ENCODE measurements around the gene CREBBP. TPM values are rescaled to one million over a fixed set of nuclear protein-coding genes. Genes with fewer than 3 reads are reported as not detected.

CREBBP gene
- total RNA-seq, 1 experiment from 2014 or later: 79.1 TPM

DNA sequence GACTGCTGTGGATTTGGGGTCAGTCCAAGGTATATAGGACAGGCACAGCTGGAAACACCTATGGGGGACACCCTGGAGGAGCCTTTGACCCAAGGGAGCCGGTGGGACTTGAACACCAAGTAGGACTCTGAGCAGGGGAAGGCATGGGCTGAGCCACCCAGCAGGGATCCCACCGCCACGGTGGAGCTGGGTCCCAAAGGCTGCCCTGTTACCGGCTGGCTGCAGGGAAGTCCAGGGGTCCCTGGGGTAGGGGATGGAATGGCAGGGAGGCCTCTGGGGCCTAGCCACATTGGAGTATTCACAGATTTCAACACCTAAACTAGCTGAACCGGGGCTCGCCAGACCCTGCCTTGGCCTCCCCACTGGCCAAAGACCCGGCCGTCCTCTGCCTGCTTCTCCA lies 39.7 kb upstream of the CREBBP start:
- no peak for DNase-seq
- Mint-ChIP-seq H3K27ac (no peak overlapping the region), H3K27me3 (ENCODE audit: low read depth) (peaks cover 9% of the 10 kb centered on the region), H3K9me3 (peaks cover 19 to 25% of the 10 kb centered on the region in 2 experiments), H3K4me3 (no peak overlapping the region), H3K4me1 (peaks cover 0 to 5% of the 10 kb centered on the region in 2 experiments; a peak in 2 of 4 replicates), H3K36me3 (ENCODE audit: insufficient read depth in 1 of 3, low read depth in 3 of 3) (peaks cover 4 to 15% (median 6%) of the 10 kb centered on the region in 3 experiments)
- Histone ChIP-seq H3K4ac (ENCODE audit: low read depth, low read length) (no peak overlapping the region), H3K27ac (ENCODE audit: insufficient read length, low read depth, low read length) (no peak overlapping the region), H3K79me1 (ENCODE audit: insufficient read depth, low read depth, low read length, poor library complexity, severe bottlenecking) (no peaks in the 10 kb centered on the region), H2BK12ac (ENCODE audit: insufficient read length, low read depth, low read length) (no peak overlapping the region), H2BK120ac (ENCODE audit: low read depth, low read length, poor library complexity, severe bottlenecking) (no peak overlapping the region), H3K14ac (ENCODE audit: insufficient read depth, low read length) (no peak overlapping the region), H3K23me2 (ENCODE audit: insufficient read length, low read depth, low read length, poor library complexity, severe bottlenecking) (no peaks in the 10 kb centered on the region), H2BK20ac (ENCODE audit: low read depth, low read length, poor library complexity, severe bottlenecking) (no peak overlapping the region), H2AFZ (ENCODE audit: low read length) (no peak overlapping the region), H3K4me2 (ENCODE audit: insufficient read depth, insufficient read length, low read length) (no peak overlapping the region), H3K56ac (ENCODE audit: insufficient read length, low read depth, low read length) (no peak overlapping the region), H2BK5ac (ENCODE audit: insufficient read length, low read length) (no peak overlapping the region), H4K5ac (ENCODE audit: insufficient read length, low read depth, low read length) (no peak overlapping the region), H4K8ac (replicated peaks; ENCODE audit: insufficient read length, low read depth, low read length) (no peak overlapping the region), H3T11ph (ENCODE audit: low read length) (no peak overlapping the region), H3K79me2 (ENCODE audit: insufficient read depth, low read length) (no peaks in the 10 kb centered on the region), H3K18ac (ENCODE audit: insufficient read length, low read depth, low read length) (no peak overlapping the region), H3K27me3 (ENCODE audit: insufficient read depth, low read length) (no peaks in the 10 kb centered on the region), H3K23ac (ENCODE audit: insufficient read length, low read depth, low read length) (no peak overlapping the region), H2BK15ac (ENCODE audit: low read depth, low read length) (no peak overlapping the region; the same call in 1 of the 2 replicates), H3K4me1 (ENCODE audit: insufficient read depth, low read length) (no peaks in the 10 kb centered on the region), H2AK5ac (ENCODE audit: insufficient read length, low read length) (no peak overlapping the region), H4K20me1 (ENCODE audit: control insufficient read depth, insufficient read depth, insufficient read length) (no peaks in the 10 kb centered on the region), H3K9ac (ENCODE audit: extremely low read depth, insufficient read length, low read length) (no peak overlapping the region), H3K9me3 (ENCODE audit: control insufficient read depth, low read depth, low read length) (no peaks in the 10 kb centered on the region), H4K91ac (ENCODE audit: insufficient read length, low read depth, low read length) (no peak overlapping the region)
- whole genome bisulfite sequencing (ENCODE audit: extremely low coverage, insufficient read length, low lambda C conversion rate): no CpG with 5 or more reads among the region's 8 CpGs
- TF ChIP-seq, protein P1, sequence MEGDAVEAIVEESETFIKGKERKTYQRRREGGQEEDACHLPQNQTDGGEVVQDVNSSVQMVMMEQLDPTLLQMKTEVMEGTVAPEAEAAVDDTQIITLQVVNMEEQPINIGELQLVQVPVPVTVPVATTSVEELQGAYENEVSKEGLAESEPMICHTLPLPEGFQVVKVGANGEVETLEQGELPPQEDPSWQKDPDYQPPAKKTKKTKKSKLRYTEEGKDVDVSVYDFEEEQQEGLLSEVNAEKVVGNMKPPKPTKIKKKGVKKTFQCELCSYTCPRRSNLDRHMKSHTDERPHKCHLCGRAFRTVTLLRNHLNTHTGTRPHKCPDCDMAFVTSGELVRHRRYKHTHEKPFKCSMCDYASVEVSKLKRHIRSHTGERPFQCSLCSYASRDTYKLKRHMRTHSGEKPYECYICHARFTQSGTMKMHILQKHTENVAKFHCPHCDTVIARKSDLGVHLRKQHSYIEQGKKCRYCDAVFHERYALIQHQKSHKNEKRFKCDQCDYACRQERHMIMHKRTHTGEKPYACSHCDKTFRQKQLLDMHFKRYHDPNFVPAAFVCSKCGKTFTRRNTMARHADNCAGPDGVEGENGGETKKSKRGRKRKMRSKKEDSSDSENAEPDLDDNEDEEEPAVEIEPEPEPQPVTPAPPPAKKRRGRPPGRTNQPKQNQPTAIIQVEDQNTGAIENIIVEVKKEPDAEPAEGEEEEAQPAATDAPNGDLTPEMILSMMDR (conservative IDR thresholded peaks at IDR 0.05): no peak

Data from H9 (cell line).